ENCODE data around the gene SLC16A7.

DNA sequence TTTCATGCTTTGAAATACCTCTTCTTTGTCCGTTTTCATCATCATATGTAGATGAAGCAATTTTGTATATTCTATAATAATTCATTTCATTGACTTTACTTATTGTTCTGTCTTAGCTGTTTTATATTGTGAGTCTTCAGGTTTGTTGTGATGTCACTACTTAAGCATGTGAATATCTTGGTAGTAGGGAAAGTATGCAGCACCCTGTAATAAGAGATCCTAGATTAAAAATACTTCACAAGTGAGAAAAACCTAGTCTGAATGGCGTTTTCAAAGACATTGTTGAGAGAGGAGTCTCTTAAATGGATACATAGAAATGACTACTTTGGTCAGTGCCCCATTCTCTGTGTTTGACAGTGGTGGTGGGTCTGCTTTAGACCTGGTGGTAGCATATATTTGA, 61.4 kb downstream of the SLC16A7 start:
- TF ChIP-seq, protein P1, sequence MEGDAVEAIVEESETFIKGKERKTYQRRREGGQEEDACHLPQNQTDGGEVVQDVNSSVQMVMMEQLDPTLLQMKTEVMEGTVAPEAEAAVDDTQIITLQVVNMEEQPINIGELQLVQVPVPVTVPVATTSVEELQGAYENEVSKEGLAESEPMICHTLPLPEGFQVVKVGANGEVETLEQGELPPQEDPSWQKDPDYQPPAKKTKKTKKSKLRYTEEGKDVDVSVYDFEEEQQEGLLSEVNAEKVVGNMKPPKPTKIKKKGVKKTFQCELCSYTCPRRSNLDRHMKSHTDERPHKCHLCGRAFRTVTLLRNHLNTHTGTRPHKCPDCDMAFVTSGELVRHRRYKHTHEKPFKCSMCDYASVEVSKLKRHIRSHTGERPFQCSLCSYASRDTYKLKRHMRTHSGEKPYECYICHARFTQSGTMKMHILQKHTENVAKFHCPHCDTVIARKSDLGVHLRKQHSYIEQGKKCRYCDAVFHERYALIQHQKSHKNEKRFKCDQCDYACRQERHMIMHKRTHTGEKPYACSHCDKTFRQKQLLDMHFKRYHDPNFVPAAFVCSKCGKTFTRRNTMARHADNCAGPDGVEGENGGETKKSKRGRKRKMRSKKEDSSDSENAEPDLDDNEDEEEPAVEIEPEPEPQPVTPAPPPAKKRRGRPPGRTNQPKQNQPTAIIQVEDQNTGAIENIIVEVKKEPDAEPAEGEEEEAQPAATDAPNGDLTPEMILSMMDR (conservative IDR thresholded peaks at IDR 0.05; ENCODE audit: low read length): no peak
- no peak for TF ChIP-seq EZH2phosphoT487 (IDR thresholded peaks at IDR 0.05; ENCODE audit: borderline replicate concordance, low read depth, low read length)

All from OCI-LY7 (cell line).